GM12878 (cell line): Measurements from ENCODE around the gene ZNF33B. TPM values are rescaled to one million over a fixed set of nuclear protein-coding genes. Genes with fewer than 3 reads are reported as not detected.

Experiments
- ATAC-seq: fragments of 200-7000 bp; cut with Tn5 transposase; 3 replicates; pipeline ENCODE4 v1.9.1; 2020; ENCODE audit warnings: mild to moderate bottlenecking, moderate library complexity
- BruUV-seq: library from RNA; stranded (reverse); fragments of 400-500 nt; replicated peaks from 2 replicates; lab custom pipeline; 2021; lab: Mats Ljungman, UMichigan
- CTCF ChIA-PET: fragments of 300-600 bp; sonication (Branson Sonifier 250); formaldehyde crosslinking; extraction: SDS; loops from one replicate; lab custom pipeline; 2021; ENCODE audit warnings: inconsistent platforms; lab: Yijun Ruan, JAX
- POLR2A ChIA-PET: fragments of 350-600 bp; formaldehyde crosslinking; extraction: SDS; loops from one replicate; lab custom pipeline; 2021; ENCODE audit warnings: inconsistent platforms; lab: Charles Lee
- RAD21 ChIA-PET: fragments of 300-600 bp; sonication (Branson Sonifier 250); formaldehyde crosslinking; loops from one replicate; lab custom pipeline; 2023; ENCODE audit warnings: antibody characterized with exemption; ENCODE audit not compliant: unreplicated experiment; lab: Charles Lee
- SMC1A ChIA-PET: fragments of 300-600 bp; sonication (Branson Sonifier 250); formaldehyde crosslinking; loops from one replicate; lab custom pipeline; 2023; ENCODE audit not compliant: unreplicated experiment, uncharacterized antibody; lab: Charles Lee
- DNase-seq: peaks from one replicate; pipeline ENCODE4 v3.0.0-alpha.2; 2011; ENCODE audit warnings: low read depth, low spot score
- FAIRE-seq: peaks from 3 replicates; lab custom pipeline; 2011; peaks lifted over from hg19 to GRCh38; lab: Jason Lieb, UNC
- H2AFZ ChIP-seq: 2 replicates; pipeline ENCODE4 v1.6.0; 2011; ENCODE audit warnings: low read depth, low read length, control low read depth; ENCODE audit not compliant: control insufficient read depth
- H3K27ac ChIP-seq: 2 replicates; pipeline ENCODE4 v1.5.1; 2011; ENCODE audit warnings: control low read depth; ENCODE audit not compliant: control insufficient read depth, insufficient read depth
- H3K27me3 ChIP-seq, 2 experiments: replicated peaks in 1 of 2; 2 replicates each; pipeline versions ENCODE4 v1.6.0 to v1.6.1; 2011; ENCODE audit warnings: low read length in 1 of 2; ENCODE audit not compliant: control insufficient read depth in 2 of 2, insufficient read depth in 2 of 2
- H3K36me3 ChIP-seq, 2 experiments: 2 replicates each; pipeline ENCODE4 v1.5.1; 2011; ENCODE audit warnings: low read length in 1 of 2; ENCODE audit not compliant: control insufficient read depth in 2 of 2, insufficient read depth in 2 of 2
- H3K4me1 ChIP-seq: 2 replicates; pipeline ENCODE4 v1.6.1; 2011; ENCODE audit warnings: mild to moderate bottlenecking, low read length, moderate library complexity, mixed read lengths; ENCODE audit not compliant: control insufficient read depth, insufficient read depth
- H3K4me2 ChIP-seq: 2 replicates; pipeline ENCODE4 v1.6.0; 2011; ENCODE audit warnings: control low read depth; ENCODE audit not compliant: control insufficient read depth, insufficient read depth
- H3K4me3 ChIP-seq: fragments of 200-600 bp; sonication (generic); 2 replicates; pipeline ENCODE4 v1.5.1; 2016
- H3K79me2 ChIP-seq: 2 replicates; pipeline ENCODE4 v1.6.0; 2011; ENCODE audit warnings: low read length; ENCODE audit not compliant: control insufficient read depth, insufficient read depth
- H3K9ac ChIP-seq: 2 replicates; pipeline ENCODE4 v1.8.0; 2011; ENCODE audit warnings: low read length, control low read depth, mixed read lengths; ENCODE audit not compliant: control insufficient read depth, insufficient read depth
- H3K9me3 ChIP-seq: replicated peaks from 3 replicates; pipeline ENCODE4 v1.5.1; 2011; ENCODE audit warnings: mild to moderate bottlenecking, low read length; ENCODE audit not compliant: control insufficient read depth, insufficient read depth
- H4K20me1 ChIP-seq: 2 replicates; pipeline ENCODE4 v1.6.0; 2011; ENCODE audit not compliant: control insufficient read depth, insufficient read depth
- CHD2 ChIP-seq: IDR thresholded peaks from 2 replicates; pipeline ENCODE4 v1.6.1; 2011; ENCODE audit warnings: low read depth, low read length, improper control_type of control experiment, borderline replicate concordance
- CHD4 ChIP-seq: fragments of 200-600 bp; sonication (generic); IDR thresholded peaks from 2 replicates; pipeline ENCODE4 v1.6.1; 2016; ENCODE audit warnings: mild to moderate bottlenecking
- EGR1 ChIP-seq, 2 experiments: IDR thresholded peaks; 1 replicate in 1 of 2; 2 replicates in 1 of 2; pipeline ENCODE4 v1.6.1; 2011 to 2012; ENCODE audit warnings: low read depth in 2 of 2, low read length in 2 of 2, borderline replicate concordance in 1 of 2, mild to moderate bottlenecking in 1 of 2, moderate library complexity in 1 of 2
- GATAD2B ChIP-seq: fragments of 450-650 bp; conservative IDR thresholded peaks from 2 replicates; pipeline ENCODE4 v1.6.1; 2017; ENCODE audit warnings: low read depth, mild to moderate bottlenecking, moderate library complexity
- HCFC1 ChIP-seq: fragments of 150-350 bp; IDR thresholded peaks from 2 replicates; pipeline ENCODE4 v1.6.1; 2014; ENCODE audit warnings: low read length
- NFIC ChIP-seq: IDR thresholded peaks from 2 replicates; pipeline ENCODE4 v1.6.1; 2012; ENCODE audit warnings: low read depth, mild to moderate bottlenecking, inconsistent platforms, low read length, moderate library complexity
- POU2F2 ChIP-seq: IDR thresholded peaks from 3 replicates; pipeline ENCODE4 v1.6.1; 2011; ENCODE audit warnings: low read depth, mild to moderate bottlenecking, low read length, borderline replicate concordance
- SMC3 ChIP-seq: IDR thresholded peaks from 2 replicates; pipeline ENCODE4 v1.6.1; 2011; ENCODE audit warnings: low read length, improper control_type of control experiment, borderline replicate concordance
- SREBF1 ChIP-seq: IDR thresholded peaks from 2 replicates; pipeline ENCODE4 v1.6.1; 2012; ENCODE audit warnings: mild to moderate bottlenecking, low read length
- TCF3 ChIP-seq: IDR thresholded peaks from 2 replicates; pipeline ENCODE4 v1.6.1; 2012; ENCODE audit warnings: low read depth, mild to moderate bottlenecking, low read length, borderline replicate concordance; ENCODE audit not compliant: insufficient read depth
- TCF7 ChIP-seq: IDR thresholded peaks from 2 replicates; pipeline ENCODE4 v1.6.1; 2014; ENCODE audit warnings: antibody characterized with exemption, borderline replicate concordance
- ZNF24 ChIP-seq: fragments of 450-650 bp; IDR thresholded peaks from 2 replicates; pipeline ENCODE4 v1.6.1; 2017; ENCODE audit warnings: antibody characterized with exemption, mild to moderate bottlenecking
- WGBS: methylation state at CpG from one replicate; pipeline ENCODE4 v1.1.6; 2016; ENCODE audit warnings: low lambda C conversion rate; ENCODE audit not compliant: insufficient replicate concordance, insufficient coverage; ENCODE audit errors: missing lambda C conversion rate; 5-methylcytosine and 5-hydroxymethylcytosine counted together
- in situ Hi-C: fragments of 300-500 bp; cut with MboI; formaldehyde crosslinking; loops from 9 replicates; pipeline ENCODE4 v1.14.3; 2018; ENCODE audit warnings: mixed read lengths
- intact Hi-C: fragments of 100-400 bp; cut with micrococcal nuclease; formaldehyde crosslinking; loops from one replicate; pipeline ENCODE4 v1.14.2; 2022; ENCODE audit not compliant: unreplicated experiment
- polyA plus RNA-seq, 11 experiments: library from polyadenylated mRNA; depleted of rRNA in 4 of 11; unstranded in 6 of 11; stranded (reverse) in 5 of 11; fragments of >200 nt; fragmentation: Nextera tagmentation in 4 of 11; fragmentation: Illumina TruSeq in 1 of 11; extraction: Ambion mirVana in 4 of 11; extraction: Trizol in 1 of 11; gene quantifications; 1 replicate in 1 of 11; 2 replicates in 10 of 11; pipeline versions ENCODE4 v1.2.1 to v1.2.3, GENCODE V29; 2011 to 2016; ENCODE audit warnings: inconsistent platforms in 2 of 11, missing spikeins in 2 of 11, low read depth in 1 of 11
- total RNA-seq, 4 experiments: library from RNA; depleted of rRNA in 3 of 4; stranded (reverse); fragments of >200 nt in 3 of 4; fragmentation: Illumina TruSeq in 1 of 4; extraction: Trizol in 1 of 4; gene quantifications; 2 replicates each; pipeline versions ENCODE4 v1.2.1 to v1.2.3, GENCODE V29; 2013 to 2021
- TF ChIP-seq, protein P1 (sequence below): IDR thresholded peaks from 2 replicates; pipeline ENCODE4 v1.6.1; 2011; ENCODE audit warnings: mild to moderate bottlenecking, low read depth, low read length, moderate library complexity; ENCODE audit not compliant: insufficient replicate concordance
- TF ChIP-seq, protein P2 (sequence below): fragments of 150-350 bp; IDR thresholded peaks from 2 replicates; pipeline ENCODE4 v1.6.1; 2014; ENCODE audit warnings: mild to moderate bottlenecking, low read depth, low read length

The ZNF33B gene
- total and polyA plus RNA-seq, 10 of the 15 experiments (the other 5 are each of a cell fraction or from before 2014, with no cell fraction given) = 5.3 to 19.7 (median 9.3) TPM

DNA sequence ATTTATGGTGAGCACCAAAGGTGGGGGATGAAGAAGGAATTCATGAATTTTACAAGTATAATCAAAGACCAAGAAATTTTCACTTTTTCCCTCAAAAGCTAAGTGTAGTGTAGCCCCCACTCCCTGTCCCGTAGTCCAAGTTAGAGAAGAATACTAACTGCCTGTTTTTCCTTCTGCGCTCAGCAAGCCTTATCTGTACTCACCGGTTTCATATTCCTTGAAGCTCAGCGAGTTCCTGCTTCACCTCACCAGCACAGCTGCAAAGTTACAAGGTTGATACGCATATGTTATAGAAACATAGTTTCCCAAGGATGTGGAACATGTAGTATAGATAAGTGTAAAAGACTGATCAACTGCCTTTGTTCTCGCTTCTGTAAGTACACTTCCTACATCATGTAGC is 16.0 kb upstream of the ZNF33B start:
- no peaks in the 10 kb centered on the region for H4K20me1 ChIP-seq
- DNase-seq = no peak
- ChIA-PET RAD21 (no interaction called here), POLR2A (no interaction called here), SMC1A (no interaction called here), CTCF (no interaction called here)
- BruUV-seq = no TSS peak
- no peak overlapping the region for H3K4me3 ChIP-seq
- H3K9me3 ChIP-seq = no peaks in the 10 kb centered on the region; the same call in 2 of the 3 replicates
- 57% methylated on average over 6 of the region's 6 CpGs for WGBS
- H3K79me2 ChIP-seq = no peaks in the 10 kb centered on the region
- H3K27me3 ChIP-seq = no peaks in the 10 kb centered on the region
- FAIRE-seq = no peak
- TF ChIP-seq SMC3 = no peak
- TF ChIP-seq SREBF1 = no peak
- TF ChIP-seq NFIC = no peak
- TF ChIP-seq, protein P1, sequence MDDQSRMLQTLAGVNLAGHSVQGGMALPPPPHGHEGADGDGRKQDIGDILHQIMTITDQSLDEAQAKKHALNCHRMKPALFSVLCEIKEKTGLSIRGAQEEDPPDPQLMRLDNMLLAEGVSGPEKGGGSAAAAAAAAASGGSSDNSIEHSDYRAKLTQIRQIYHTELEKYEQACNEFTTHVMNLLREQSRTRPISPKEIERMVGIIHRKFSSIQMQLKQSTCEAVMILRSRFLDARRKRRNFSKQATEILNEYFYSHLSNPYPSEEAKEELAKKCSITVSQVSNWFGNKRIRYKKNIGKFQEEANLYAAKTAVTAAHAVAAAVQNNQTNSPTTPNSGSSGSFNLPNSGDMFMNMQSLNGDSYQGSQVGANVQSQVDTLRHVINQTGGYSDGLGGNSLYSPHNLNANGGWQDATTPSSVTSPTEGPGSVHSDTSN = no peak
- TF ChIP-seq GATAD2B = no peak
- no peak for TF ChIP-seq EGR1 (IDR thresholded peaks at IDR 0.05; ENCODE audit: borderline replicate concordance in 1 of 2, low read depth in 2 of 2, low read length in 2 of 2)
- no peaks in the 10 kb centered on the region for H3K4me1 ChIP-seq
- in situ Hi-C loops (no loop called here), intact Hi-C loops (no loop called here)
- no peak overlapping the region for H3K4me2 ChIP-seq
- no peak overlapping the region for H3K9ac ChIP-seq
- ATAC-seq = no peak
- H3K36me3 ChIP-seq = no peaks in the 10 kb centered on the region
- H3K27ac ChIP-seq = no peak overlapping the region
- no peak overlapping the region for H2AFZ ChIP-seq

DNA sequence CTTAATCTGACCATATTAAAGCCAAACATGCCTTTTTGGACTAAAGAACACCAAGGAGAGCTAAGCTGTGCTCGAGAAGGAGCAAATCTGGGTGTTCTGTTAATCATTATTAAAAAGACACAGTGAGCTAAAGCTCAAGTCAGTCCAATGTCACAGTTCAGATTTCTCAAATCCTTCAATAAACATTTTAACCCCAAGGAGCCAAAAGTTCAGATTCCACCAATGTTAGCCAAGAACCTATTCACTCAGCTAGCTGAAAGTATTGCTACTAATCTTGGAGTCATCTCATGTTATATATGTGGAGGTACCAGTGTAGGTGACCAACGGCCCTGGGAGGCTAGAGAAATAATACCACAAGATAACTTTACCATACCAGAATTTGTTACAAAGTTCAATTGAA is 14.5 kb upstream of the ZNF33B start:
- no peaks in the 10 kb centered on the region for H3K79me2 ChIP-seq
- H3K36me3 ChIP-seq = no peaks in the 10 kb centered on the region
- DNase-seq (no peak), FAIRE-seq (no peak), ATAC-seq (no peak)
- CTCF ChIA-PET = no interaction called here
- no peaks in the 10 kb centered on the region; the same call in 2 of the 3 replicates for H3K9me3 ChIP-seq
- WGBS = 0% methylated on average over 2 of the region's 2 CpGs
- no peak overlapping the region for H3K27ac ChIP-seq
- no TSS peak for BruUV-seq
- H4K20me1 ChIP-seq = no peaks in the 10 kb centered on the region
- in situ Hi-C loops (no loop called here), intact Hi-C loops (no loop called here)
- H3K4me2 ChIP-seq = no peak overlapping the region
- H3K27me3 ChIP-seq = no peaks in the 10 kb centered on the region
- SMC1A ChIA-PET = no interaction called here
- no peak overlapping the region for H2AFZ ChIP-seq
- RAD21 ChIA-PET = no interaction called here
- POLR2A ChIA-PET = no interaction called here
- H3K9ac ChIP-seq = no peak overlapping the region
- no peaks in the 10 kb centered on the region for H3K4me1 ChIP-seq
- no peak overlapping the region for H3K4me3 ChIP-seq
- TF ChIP-seq ZNF24 (no peak), POU2F2 (no peak), HCFC1 (no peak), CHD2 (no peak), TCF7 (no peak), CHD4 (no peak), TCF3 (no peak)
- TF ChIP-seq, protein P2, sequence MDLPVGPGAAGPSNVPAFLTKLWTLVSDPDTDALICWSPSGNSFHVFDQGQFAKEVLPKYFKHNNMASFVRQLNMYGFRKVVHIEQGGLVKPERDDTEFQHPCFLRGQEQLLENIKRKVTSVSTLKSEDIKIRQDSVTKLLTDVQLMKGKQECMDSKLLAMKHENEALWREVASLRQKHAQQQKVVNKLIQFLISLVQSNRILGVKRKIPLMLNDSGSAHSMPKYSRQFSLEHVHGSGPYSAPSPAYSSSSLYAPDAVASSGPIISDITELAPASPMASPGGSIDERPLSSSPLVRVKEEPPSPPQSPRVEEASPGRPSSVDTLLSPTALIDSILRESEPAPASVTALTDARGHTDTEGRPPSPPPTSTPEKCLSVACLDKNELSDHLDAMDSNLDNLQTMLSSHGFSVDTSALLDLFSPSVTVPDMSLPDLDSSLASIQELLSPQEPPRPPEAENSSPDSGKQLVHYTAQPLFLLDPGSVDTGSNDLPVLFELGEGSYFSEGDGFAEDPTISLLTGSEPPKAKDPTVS = no peak
